Activated naive CD4-positive, alpha-beta T cell treated with anti-CD3 and anti-CD28 coated beads, Interleukin-2, amount 50 U/mL, for 16 hours (primary cell): Measurements from ENCODE around the gene ASB7.
"Not testable (repeated sequence)": the region's sequence is repeated elsewhere in the genome, so short reads cannot be mapped to it uniquely, and the experiment has no call there.

ENCODE experiments used
- DNase-seq: peaks from one replicate; pipeline ENCODE4 v3.0.0-alpha.2; 2020

ASB7 gene

GRCh38 chr15:100653608-100654007 is 51.2 kb downstream of the ASB7 start:
- DNase-seq: no peak

- DNase-seq: no peak
Measured at GRCh38 chr15:100658895-100659294, 56.5 kb downstream of the ASB7 start.

GRCh38 chr15:100661156-100661555 is 58.8 kb downstream of the ASB7 start:
- no peak for DNase-seq

GRCh38 chr15:100663086-100663914 is 60.9 kb downstream of the ASB7 start:
- DNase-seq: no peak

GRCh38 chr15:100663915-100664281 is 61.5 kb downstream of the ASB7 start:
- DNase-seq: no peak

GRCh38 chr15:100665570-100665969 is 63.2 kb downstream of the ASB7 start:
- no peak for DNase-seq

GRCh38 chr15:100667405-100668347 is 65.3 kb downstream of the ASB7 start:
- DNase-seq: no peak

GRCh38 chr15:100668348-100668745 is 66.0 kb downstream of the ASB7 start:
- no peak for DNase-seq

GRCh38 chr15:100669260-100669659 is 66.9 kb downstream of the ASB7 start:
- DNase-seq: no peak

GRCh38 chr15:100670505-100671021 is 68.2 kb downstream of the ASB7 start:
- no peak for DNase-seq

GRCh38 chr15:100671124-100671680 is 68.8 kb downstream of the ASB7 start:
- DNase-seq: no peak

GRCh38 chr15:100671858-100672543 is 69.6 kb downstream of the ASB7 start:
- no peak for DNase-seq

- DNase-seq: no peak
Measured at GRCh38 chr15:100672959-100673358, 70.6 kb downstream of the ASB7 start.

- not testable (repeated sequence) for DNase-seq
Measured at GRCh38 chr15:100679151-100679550, 76.8 kb downstream of the ASB7 start.

GRCh38 chr15:100680726-100681125 is 78.3 kb downstream of the ASB7 start:
- DNase-seq: no peak

- DNase-seq: no peak
Measured at GRCh38 chr15:100681335-100681746, 79.0 kb downstream of the ASB7 start.

GRCh38 chr15:100682468-100682867 is 80.1 kb downstream of the ASB7 start:
- DNase-seq: no peak

GRCh38 chr15:100683434-100683833 is 81.0 kb downstream of the ASB7 start:
- DNase-seq: no peak

- no peak for DNase-seq
Measured at GRCh38 chr15:100684591-100684990, 82.2 kb downstream of the ASB7 start.

GRCh38 chr15:100686021-100686724 is 83.8 kb downstream of the ASB7 start:
- no peak for DNase-seq

GRCh38 chr15:100686725-100687473 is 84.5 kb downstream of the ASB7 start:
- no peak for DNase-seq
